Endothelial cell of umbilical vein (primary cell): ENCODE data around the gene USP31. TPM values are rescaled to one million over a fixed set of nuclear protein-coding genes. Genes with fewer than 3 reads are reported as not detected.

Experiments used
- BruUV-seq: library from RNA; stranded (reverse); fragments of 400-500 nt; replicated peaks from 2 replicates; lab custom pipeline; 2021; lab: Mats Ljungman, UMichigan
- CTCF ChIA-PET: fragments of 300-600, 350-600 bp; sonication (Branson Sonifier 250); formaldehyde crosslinking; loops from one replicate; lab custom pipeline; 2021; ENCODE audit warnings: antibody characterized with exemption, inconsistent platforms; lab: Charles Lee
- POLR2A ChIA-PET: fragments of 300-600, 350-600 bp; sonication (Branson Sonifier 250); formaldehyde crosslinking; loops from one replicate; lab custom pipeline; 2021; ENCODE audit warnings: antibody characterized with exemption, inconsistent platforms; lab: Charles Lee
- DNase-seq: peaks from one replicate; pipeline ENCODE4 v3.0.0-alpha.2; 2011; ENCODE audit warnings: low read depth, low spot score
- FAIRE-seq: peaks from 2 replicates; lab custom pipeline; 2011; peaks lifted over from hg19 to GRCh38; lab: Jason Lieb, UNC
- H2AFZ ChIP-seq: 2 replicates; pipeline ENCODE4 v1.6.0; 2012; ENCODE audit warnings: low read depth, low read length, control low read depth, inconsistent platforms
- H3K27ac ChIP-seq: 2 replicates; pipeline ENCODE4 v1.5.1; 2011; ENCODE audit warnings: low read depth, mild to moderate bottlenecking, control low read depth, low read length, moderate library complexity; ENCODE audit not compliant: insufficient read depth
- H3K27me3 ChIP-seq, 2 experiments: 2 replicates each; pipeline versions ENCODE4 v1.6.0 to v1.6.1; 2011; ENCODE audit warnings: low read length in 2 of 2, mixed read lengths in 1 of 2; ENCODE audit not compliant: control insufficient read depth in 2 of 2, insufficient read depth in 2 of 2
- H3K36me3 ChIP-seq, 2 experiments: 2 replicates in 1 of 2; 3 replicates in 1 of 2; pipeline ENCODE4 v1.5.1; 2011; ENCODE audit warnings: low read length in 2 of 2, mild to moderate bottlenecking in 1 of 2, moderate library complexity in 1 of 2; ENCODE audit not compliant: control insufficient read depth in 2 of 2, insufficient read depth in 2 of 2; ENCODE audit errors: extremely low read depth in 1 of 2
- H3K4me1 ChIP-seq: 3 replicates; pipeline ENCODE4 v1.5.1; 2011; ENCODE audit warnings: mild to moderate bottlenecking, low read length; ENCODE audit not compliant: control insufficient read depth, insufficient read depth; ENCODE audit errors: extremely low read depth
- H3K4me2 ChIP-seq: 2 replicates; pipeline ENCODE4 v1.6.1; 2011; ENCODE audit warnings: low read length, control low read depth, mixed read lengths; ENCODE audit not compliant: insufficient read depth
- H3K4me3 ChIP-seq, 3 experiments: fragments of 200-600 bp in 1 of 3; sonication (generic), shearing (Covaris generic) in 1 of 3; replicated peaks in 1 of 3; 2 replicates each; pipeline ENCODE4 v1.5.1; 2011 to 2016; ENCODE audit warnings: control low read depth in 3 of 3, low read length in 3 of 3, mild to moderate bottlenecking in 2 of 3, inconsistent platforms in 1 of 3, low read depth in 1 of 3, moderate library complexity in 1 of 3; ENCODE audit not compliant: insufficient read depth in 1 of 3
- H3K79me2 ChIP-seq: 2 replicates; pipeline ENCODE4 v1.6.0; 2012; ENCODE audit warnings: low read length, inconsistent platforms; ENCODE audit not compliant: control insufficient read depth, insufficient read depth
- H3K9ac ChIP-seq: replicated peaks from 2 replicates; pipeline ENCODE3; 2011; ENCODE audit warnings: low read length, control low read depth; ENCODE audit not compliant: insufficient read depth; ENCODE audit errors: extremely low read depth
- H3K9me1 ChIP-seq: replicated peaks from 3 replicates; pipeline ENCODE4 v1.6.0; 2011; ENCODE audit warnings: mild to moderate bottlenecking, low read length; ENCODE audit not compliant: control insufficient read depth, insufficient read depth; ENCODE audit errors: extremely low read depth
- H3K9me3 ChIP-seq: replicated peaks from 2 replicates; pipeline ENCODE4 v1.5.1; 2012; ENCODE audit warnings: low read length, inconsistent platforms; ENCODE audit not compliant: control insufficient read depth, insufficient read depth
- H4K20me1 ChIP-seq: replicated peaks from 2 replicates; pipeline ENCODE3; 2011; ENCODE audit warnings: mild to moderate bottlenecking, low read length; ENCODE audit not compliant: control insufficient read depth, insufficient read depth; ENCODE audit errors: extremely low read depth
- CTCF ChIP-seq, 2 donors: IDR thresholded peaks; 1 replicate in 1 of 2; 2 replicates in 1 of 2; pipeline ENCODE4 v1.5.1; 2011; ENCODE audit warnings: low read length in 2 of 2, mild to moderate bottlenecking in 2 of 2, moderate library complexity in 2 of 2, control low read depth in 1 of 2, inconsistent platforms in 1 of 2, low read depth in 1 of 2; ENCODE audit not compliant: insufficient read depth in 1 of 2; ENCODE audit errors: extremely low read depth in 1 of 2
- EZH2 ChIP-seq: IDR thresholded peaks from 2 replicates; pipeline ENCODE4 v1.6.1; 2012; ENCODE audit warnings: borderline replicate concordance, low read depth, mild to moderate bottlenecking, moderate library complexity, low read length, inconsistent platforms; ENCODE audit not compliant: severe bottlenecking
- FOS ChIP-seq: IDR thresholded peaks from 2 replicates; pipeline ENCODE4 v1.6.1; 2011; ENCODE audit warnings: mild to moderate bottlenecking, low read length, moderate library complexity, borderline replicate concordance; ENCODE audit not compliant: insufficient read depth
- GATA2 ChIP-seq: IDR thresholded peaks from 2 replicates; pipeline ENCODE4 v1.7.0; 2011; ENCODE audit warnings: low read depth, mild to moderate bottlenecking, moderate library complexity, mixed read lengths, low read length; ENCODE audit not compliant: insufficient read length, insufficient read depth
- JUN ChIP-seq: IDR thresholded peaks from 2 replicates; pipeline ENCODE4 v1.6.1; 2011; ENCODE audit warnings: borderline replicate concordance, low read depth; ENCODE audit not compliant: insufficient read length, insufficient read depth
- MAX ChIP-seq: IDR thresholded peaks from 2 replicates; pipeline ENCODE4 v1.6.1; 2011; ENCODE audit not compliant: insufficient read depth, insufficient read length
- MYC ChIP-seq: IDR thresholded peaks from one replicate; pipeline ENCODE4 v1.6.1; 2011; ENCODE audit warnings: mild to moderate bottlenecking, low read depth, low read length
- POLR2A ChIP-seq: IDR thresholded peaks from 2 replicates; pipeline ENCODE4 v1.6.1; 2012; ENCODE audit warnings: low read depth, mild to moderate bottlenecking, control low read depth, low read length
- POLR2AphosphoS5 ChIP-seq: IDR thresholded peaks from 2 replicates; pipeline ENCODE4 v1.6.1; 2012; ENCODE audit warnings: low read depth, mild to moderate bottlenecking, control low read depth, low read length, moderate library complexity; ENCODE audit not compliant: insufficient read depth
- dilution Hi-C: fragments of 300-500 bp; cut with MboI; formaldehyde crosslinking; loops from one replicate; pipeline ENCODE4 v1.15.0; 2019; ENCODE audit warnings: low sequenced_read_pairs; ENCODE audit not compliant: extremely low pct_ligation_motif_present
- intact Hi-C: fragments of 100-400 bp; cut with micrococcal nuclease; formaldehyde crosslinking; loops from one replicate; pipeline ENCODE4 v1.10.0; 2022
- polyA plus RNA-seq, 4 experiments: library from polyadenylated mRNA; depleted of rRNA in 3 of 4; stranded (reverse) in 3 of 4; unstranded in 1 of 4; fragments of >200 nt; gene quantifications; 2 replicates each; pipeline versions ENCODE4 v1.2.1 to v1.2.3, GENCODE V29; 2011 to 2012; ENCODE audit warnings: missing spikeins in 1 of 4
- total RNA-seq: library from RNA; stranded (reverse); gene quantifications from 2 replicates; pipeline ENCODE4 v1.2.3, GENCODE V29; 2021

Gene USP31
- total and polyA plus RNA-seq, 2 donors (not counting 3 experiments of a cell fraction or from before 2014, with no cell fraction given), result 14.5 to 42.4 TPM

GRCh38 chr16:23148166-23148512, 1.1 kb downstream of the USP31 start:
- no peak for FAIRE-seq
- H3K4me3 ChIP-seq, result peak overlapping the region; percentile 75 to 91 (median 84)
- no peaks in the 10 kb centered on the region for H3K9me3 ChIP-seq
- peaks cover 52% of the 10 kb centered on the region for H3K79me2 ChIP-seq
- peak overlapping the region; percentile 55 for H2AFZ ChIP-seq
- peak overlapping the region; percentile 77 for H3K4me2 ChIP-seq
- peaks cover 21% of the 10 kb centered on the region for H3K4me1 ChIP-seq
- dilution Hi-C loops, result no loop called here
- CTCF ChIA-PET, result interaction anchor here (1.3 to 2.4 kb wide), 4 partner anchors 14 to 286 kb away, joined by 5 to 10 read pairs (median 10); no protein-coding TSS in a partner anchor
- H3K9ac ChIP-seq, result peak overlapping the region; percentile 74
- BruUV-seq, result TSS peak; percentile 40
- H3K36me3 ChIP-seq, result no peaks in the 10 kb centered on the region
- POLR2A ChIA-PET, result interaction anchor here (0.9 to 1.3 kb wide), 3 partner anchors 14 to 67 kb away, joined by 3 to 6 read pairs (median 4); no protein-coding TSS in a partner anchor
- no peaks in the 10 kb centered on the region for H3K27me3 ChIP-seq
- peak; percentile 51 for DNase-seq
- H3K27ac ChIP-seq, result peak overlapping the region; percentile 51
- no peak for TF ChIP-seq GATA2
- TF ChIP-seq FOS, result no peak
- TF ChIP-seq POLR2A, result no peak
- no peak for TF ChIP-seq CTCF (IDR thresholded peaks at IDR 0.05; ENCODE audit: extremely low read depth in 1 of 2, insufficient read depth in 1 of 2, low read depth in 1 of 2, low read length in 2 of 2)
- no peak for TF ChIP-seq POLR2AphosphoS5
- TF ChIP-seq MAX, result no peak
- TF ChIP-seq MYC, result no peak
- no peak for TF ChIP-seq EZH2
- TF ChIP-seq JUN, result no peak
- H4K20me1 ChIP-seq, result peaks cover 6% of the 10 kb centered on the region
- intact Hi-C loops, result loop anchor here (2.0 to 5.0 kb wide), 2 partner anchors 66 to 249 kb away; no protein-coding TSS in a partner anchor
- H3K9me1 ChIP-seq, result no peaks in the 10 kb centered on the region
